HEK293T (cell line): ENCODE results near the gene SNAP25.

Experiments
- CTCF ChIA-PET: fragments of 350-600 bp; formaldehyde crosslinking; extraction: SDS; loops from one replicate; lab custom pipeline; 2021; ENCODE audit warnings: antibody characterized with exemption, inconsistent platforms; lab: Yijun Ruan, JAX
- POLR2A ChIA-PET: fragments of 350-600 bp; formaldehyde crosslinking; extraction: SDS; loops from one replicate; lab custom pipeline; 2020; ENCODE audit warnings: antibody characterized with exemption, inconsistent platforms; lab: Yijun Ruan, JAX
- DNase-seq: peaks from one replicate; pipeline ENCODE4 v3.0.0; 2012; ENCODE audit warnings: mixed read lengths; ENCODE audit errors: extremely low spot score
- ARNT ChIP-seq: fragments of 450-650 bp; IDR thresholded peaks from 2 replicates; pipeline ENCODE4 v1.6.1; 2017; ENCODE audit warnings: mild to moderate bottlenecking
- BHLHE40 ChIP-seq: fragments of 450-650 bp; IDR thresholded peaks from 2 replicates; pipeline ENCODE4 v1.6.1; 2016; ENCODE audit warnings: mild to moderate bottlenecking, moderate library complexity, borderline replicate concordance
- CTBP1 ChIP-seq: fragments of 450-650 bp; IDR thresholded peaks from 2 replicates; pipeline ENCODE4 v1.6.1; 2016; ENCODE audit warnings: borderline replicate concordance
- ELF4 ChIP-seq: fragments of 450-650 bp; IDR thresholded peaks from 2 replicates; pipeline ENCODE4 v1.6.1; 2017; ENCODE audit warnings: antibody characterized with exemption
- FOXA1 ChIP-seq: fragments of 450-650 bp; IDR thresholded peaks from 2 replicates; pipeline ENCODE4 v1.6.1; 2016; ENCODE audit warnings: mild to moderate bottlenecking
- FOXK2 ChIP-seq: fragments of 450-650 bp; IDR thresholded peaks from 2 replicates; pipeline ENCODE4 v1.6.1; 2016; ENCODE audit warnings: mild to moderate bottlenecking
- FOXM1 ChIP-seq: fragments of 450-650 bp; IDR thresholded peaks from 2 replicates; pipeline ENCODE4 v1.6.1; 2017; ENCODE audit warnings: mild to moderate bottlenecking, borderline replicate concordance
- HDGF ChIP-seq: fragments of 450-650 bp; IDR thresholded peaks from 2 replicates; pipeline ENCODE4 v1.6.1; 2017; ENCODE audit warnings: antibody characterized with exemption, borderline replicate concordance
- L3MBTL2 ChIP-seq: fragments of 450-650 bp; conservative IDR thresholded peaks from 2 replicates; pipeline ENCODE4 v1.6.1; 2016; ENCODE audit warnings: mild to moderate bottlenecking
- LEF1 ChIP-seq: fragments of 450-650 bp; IDR thresholded peaks from 2 replicates; pipeline ENCODE4 v1.6.1; 2017; ENCODE audit warnings: mild to moderate bottlenecking, borderline replicate concordance
- NFRKB ChIP-seq: fragments of 450-650 bp; IDR thresholded peaks from 2 replicates; pipeline ENCODE4 v1.6.1; 2016; ENCODE audit warnings: mild to moderate bottlenecking, moderate library complexity
- PKNOX1 ChIP-seq: fragments of 450-650 bp; IDR thresholded peaks from 2 replicates; pipeline ENCODE4 v1.6.1; 2016
- SP1 ChIP-seq: fragments of 450-650 bp; IDR thresholded peaks from 2 replicates; pipeline ENCODE4 v1.6.1; 2017
- SUZ12 ChIP-seq: fragments of 450-650 bp; IDR thresholded peaks from 2 replicates; pipeline ENCODE4 v1.6.1; 2016; ENCODE audit warnings: mild to moderate bottlenecking
- TARDBP ChIP-seq: fragments of 450-650 bp; IDR thresholded peaks from 2 replicates; pipeline ENCODE4 v1.6.1; 2016
- ZNF384 ChIP-seq: fragments of 450-650 bp; IDR thresholded peaks from 2 replicates; pipeline ENCODE4 v1.6.1; 2016

SNAP25 gene

GRCh38 chr20:10330071-10330470 is 111.4 kb downstream of the SNAP25 start:
- DNase-seq = no peak
- ChIA-PET CTCF (no interaction called here), POLR2A (no interaction called here)
- no peak for TF ChIP-seq ELF4
- TF ChIP-seq L3MBTL2 = no peak
- TF ChIP-seq ZNF384 = no peak
- TF ChIP-seq HDGF = no peak
- no peak for TF ChIP-seq TARDBP
- TF ChIP-seq FOXM1 = no peak
- TF ChIP-seq BHLHE40 = no peak
- TF ChIP-seq FOXA1 = no peak
- TF ChIP-seq SUZ12 = no peak

DNA sequence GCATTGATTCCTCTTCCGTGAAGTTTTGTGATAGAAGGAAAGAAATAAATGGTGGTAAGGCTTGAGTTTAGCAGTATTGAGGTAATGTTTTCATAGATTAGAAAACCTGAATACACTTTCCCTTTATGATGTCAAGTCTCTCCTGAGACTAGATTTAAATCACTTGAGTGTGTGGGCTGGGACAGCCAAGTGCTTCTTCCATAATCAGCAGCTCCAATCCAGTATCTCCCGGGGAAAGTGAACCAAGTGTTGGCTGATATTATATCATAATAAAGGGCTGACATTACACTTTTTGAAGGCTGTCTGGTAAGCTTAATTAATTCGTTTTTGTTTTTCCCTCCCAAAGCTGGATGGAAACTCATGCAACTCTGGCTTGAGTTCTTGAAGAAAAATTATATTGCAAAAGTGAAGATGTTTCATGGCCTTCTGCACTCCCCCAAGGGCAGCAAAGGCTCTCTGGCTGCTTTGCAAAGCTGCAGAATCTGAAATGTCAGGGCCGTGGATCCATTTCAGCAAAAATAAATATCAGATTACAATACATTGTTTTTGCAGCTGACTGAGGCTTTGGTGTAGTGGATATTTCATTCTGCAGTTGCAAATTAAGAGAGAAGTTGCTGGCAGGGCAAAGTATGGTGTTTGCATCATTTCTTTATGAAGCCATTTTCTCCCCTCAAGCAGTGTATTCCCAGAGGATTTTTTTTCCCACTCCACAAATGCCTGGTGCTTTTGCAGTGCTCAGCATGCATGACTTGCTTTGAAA is 114.2 kb downstream of the SNAP25 start:
- TF ChIP-seq CTBP1 (no peak), TARDBP (no peak), FOXK2 (no peak), L3MBTL2 (no peak)
- no peak for DNase-seq
- ChIA-PET POLR2A (no interaction called here), CTCF (interaction anchor here (0.6 kb wide), 1 partner anchor 17 kb away, joined by 4 read pairs; no protein-coding TSS in a partner anchor)

DNA sequence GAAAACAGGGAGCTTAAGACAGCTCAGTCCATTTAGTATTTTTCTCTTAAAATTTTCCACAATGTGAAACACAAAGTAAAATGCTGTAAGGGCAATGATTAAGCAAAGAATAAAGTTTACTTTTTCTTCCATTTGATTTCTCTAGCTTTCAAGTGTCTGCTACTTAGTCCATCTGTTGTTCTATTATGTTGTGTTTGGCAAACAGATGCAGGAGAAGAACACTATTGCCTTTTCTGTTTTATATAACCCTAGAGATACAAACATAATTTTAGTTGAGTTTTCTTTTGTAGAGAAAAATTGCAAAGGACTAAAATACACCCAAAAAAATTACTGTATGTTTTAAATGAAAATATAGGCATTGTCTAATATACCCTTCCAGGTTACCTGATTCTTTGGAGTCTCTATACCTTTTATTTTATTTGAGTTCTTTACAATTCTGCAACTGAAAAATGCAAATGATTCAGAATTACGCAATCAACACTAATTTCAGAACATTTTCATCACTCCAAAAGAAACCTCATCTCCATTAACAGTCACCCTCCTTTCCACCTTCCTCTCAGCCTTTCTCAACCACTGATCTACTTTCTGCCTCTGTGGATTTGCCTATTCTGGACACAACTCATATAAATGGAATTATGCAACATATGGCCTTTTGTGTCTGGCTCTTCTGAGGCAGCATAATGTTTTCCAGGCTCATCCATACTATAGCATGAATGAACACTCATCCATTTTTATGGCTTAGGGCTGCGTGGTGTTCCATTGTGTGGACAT is 118.5 kb downstream of the SNAP25 start:
- CTCF ChIA-PET = no interaction called here
- TF ChIP-seq SP1 = no peak
- TF ChIP-seq BHLHE40 = no peak

GRCh38 chr20:10338426-10339180 is 120.0 kb downstream of the SNAP25 start:
- DNase-seq = no peak
- ChIA-PET CTCF (no interaction called here), POLR2A (no interaction called here)
- TF ChIP-seq HDGF = no peak
- TF ChIP-seq LEF1 = no peak
- TF ChIP-seq TARDBP = no peak
- no peak for TF ChIP-seq PKNOX1
- no peak for TF ChIP-seq L3MBTL2
- TF ChIP-seq FOXA1 = no peak
- TF ChIP-seq ELF4 = no peak
- no peak for TF ChIP-seq BHLHE40
- no peak for TF ChIP-seq CTBP1
- no peak for TF ChIP-seq NFRKB
- TF ChIP-seq FOXM1 = no peak
- no peak for TF ChIP-seq ARNT

More for the DNA sequence above, 118.5 kb downstream of the SNAP25 start:
- DNase-seq = no peak
- POLR2A ChIA-PET = interaction anchor here (0.8 kb wide), 1 partner anchor 14 kb away, joined by 4 read pairs; no protein-coding TSS in a partner anchor

GRCh38 chr20:10339609-10340008 is 121.0 kb downstream of the SNAP25 start:
- TF ChIP-seq PKNOX1 = peak; percentile 34; the same call in 1 of the 2 replicates
- TF ChIP-seq ELF4 = no peak
- no peak for TF ChIP-seq FOXK2
- no peak for TF ChIP-seq LEF1
- TF ChIP-seq ARNT = no peak
- ChIA-PET POLR2A (no interaction called here), CTCF (no interaction called here)
- no peak for DNase-seq

- no peak for DNase-seq
- CTCF ChIA-PET = no interaction called here
- TF ChIP-seq NFRKB (no peak), CTBP1 (no peak), ZNF384 (no peak), ARNT (no peak), LEF1 (no peak), SUZ12 (no peak), TARDBP (no peak), PKNOX1 (no peak), SP1 (no peak)
- POLR2A ChIA-PET = no interaction called here
Measured at GRCh38 chr20:10342152-10342551, 123.5 kb downstream of the SNAP25 start.
